Measurements from ENCODE around the gene DOK6. TPM values are rescaled to one million over a fixed set of nuclear protein-coding genes. Genes with fewer than 3 reads are reported as not detected.

DOK6 gene
- total RNA-seq, 2 donors from 2014 or later: 0.59 to 0.61 TPM

- no peaks in the 10 kb centered on the region for H3K36me3 ChIP-seq
- H3K27ac ChIP-seq: no peak overlapping the region
- H3K9ac ChIP-seq (ENCODE audit: low read depth in 2 of 2, low read length in 2 of 2): no peak overlapping the region
- intact Hi-C loops (cut with DNase I): no loop called here
- H3K27me3 ChIP-seq: no peaks in the 10 kb centered on the region
- H3K9me3 ChIP-seq: no peaks in the 10 kb centered on the region
- H3K4me3 ChIP-seq: no peak overlapping the region
- TF ChIP-seq CTCF (IDR thresholded peaks at IDR 0.05): no peak
- H3K4me1 ChIP-seq: no peaks in the 10 kb centered on the region
- DNase-seq: no peak
These were observed 274.3 kb downstream of the DOK6 start for GRCh38 chr18:69674966-69675365.

- no peak for TF ChIP-seq CTCF (IDR thresholded peaks at IDR 0.05)
- no peaks in the 10 kb centered on the region for H3K27me3 ChIP-seq
- H3K36me3 ChIP-seq: no peaks in the 10 kb centered on the region
- no peaks in the 10 kb centered on the region for H3K9me3 ChIP-seq
- intact Hi-C loops (cut with DNase I): no loop called here
- DNase-seq: no peak
- no peak overlapping the region for H3K9ac ChIP-seq (ENCODE audit: low read depth in 2 of 2, low read length in 2 of 2)
- no peaks in the 10 kb centered on the region for H3K4me1 ChIP-seq
- no peak overlapping the region for H3K4me3 ChIP-seq
- no peak overlapping the region for H3K27ac ChIP-seq
These were observed 276.9 kb downstream of the DOK6 start for GRCh38 chr18:69677595-69677994.

- H3K4me3 ChIP-seq: no peak overlapping the region
- no peak overlapping the region for H3K27ac ChIP-seq
- no peak for TF ChIP-seq CTCF (IDR thresholded peaks at IDR 0.05)
- no peaks in the 10 kb centered on the region for H3K4me1 ChIP-seq
- H3K9ac ChIP-seq (ENCODE audit: low read depth in 2 of 2, low read length in 2 of 2): no peak overlapping the region
- H3K36me3 ChIP-seq: no peaks in the 10 kb centered on the region
- no peaks in the 10 kb centered on the region for H3K27me3 ChIP-seq
- DNase-seq: no peak
- intact Hi-C loops (cut with DNase I): no loop called here
- no peaks in the 10 kb centered on the region for H3K9me3 ChIP-seq
These were observed 279.4 kb downstream of the DOK6 start for GRCh38 chr18:69680123-69680522.

GRCh38 chr18:69683176-69683575, 282.5 kb downstream of the DOK6 start:
- H3K36me3 ChIP-seq: no peaks in the 10 kb centered on the region
- no peak for DNase-seq
- no peak overlapping the region for H3K9ac ChIP-seq (ENCODE audit: low read depth in 2 of 2, low read length in 2 of 2)
- H3K27me3 ChIP-seq: no peaks in the 10 kb centered on the region
- no peaks in the 10 kb centered on the region for H3K9me3 ChIP-seq
- no peaks in the 10 kb centered on the region for H3K4me1 ChIP-seq
- H3K4me3 ChIP-seq: no peak overlapping the region
- no peak overlapping the region for H3K27ac ChIP-seq
- no peak for TF ChIP-seq CTCF (IDR thresholded peaks at IDR 0.05)
- intact Hi-C loops (cut with DNase I): no loop called here

GRCh38 chr18:69684789-69685188, 284.1 kb downstream of the DOK6 start:
- no peaks in the 10 kb centered on the region for H3K27me3 ChIP-seq
- no peak for DNase-seq
- no peaks in the 10 kb centered on the region for H3K4me1 ChIP-seq
- H3K36me3 ChIP-seq: no peaks in the 10 kb centered on the region
- H3K27ac ChIP-seq: no peak overlapping the region
- intact Hi-C loops (cut with DNase I): no loop called here
- TF ChIP-seq CTCF (IDR thresholded peaks at IDR 0.05): no peak
- H3K9ac ChIP-seq (ENCODE audit: low read depth in 2 of 2, low read length in 2 of 2): no peak overlapping the region
- H3K4me3 ChIP-seq: no peak overlapping the region
- H3K9me3 ChIP-seq: no peaks in the 10 kb centered on the region

GRCh38 chr18:69686861-69687260, 286.2 kb downstream of the DOK6 start:
- intact Hi-C loops (cut with DNase I): no loop called here
- Histone ChIP-seq H3K27ac (no peak overlapping the region), H3K27me3 (no peaks in the 10 kb centered on the region), H3K9me3 (no peaks in the 10 kb centered on the region), H3K36me3 (no peaks in the 10 kb centered on the region), H3K4me1 (no peaks in the 10 kb centered on the region), H3K4me3 (no peak overlapping the region), H3K9ac (ENCODE audit: low read depth in 2 of 2, low read length in 2 of 2) (no peak overlapping the region)
- no peak for TF ChIP-seq CTCF (IDR thresholded peaks at IDR 0.05)
- DNase-seq: no peak

Measured in colonic mucosa (tissue), 4 donors.